HEK293 (cell line): Measurements from ENCODE around the gene CFAP53.

Experiments
- CTCF ChIA-PET: fragments of 350-600 bp; formaldehyde crosslinking; extraction: SDS; loops from one replicate; lab custom pipeline; 2021; ENCODE audit warnings: antibody characterized with exemption; lab: Yijun Ruan, JAX
- POLR2A ChIA-PET: fragments of 300-600 bp; formaldehyde crosslinking; extraction: SDS; loops from one replicate; lab custom pipeline; 2020; ENCODE audit warnings: antibody characterized with exemption, inconsistent platforms; lab: Yijun Ruan, JAX
- H3K27ac ChIP-seq: fragments of 200-500 bp; sonication (Bioruptor generic); 2 replicates; pipeline ENCODE4 v1.5.1; 2014; ENCODE audit warnings: low read depth, low read length, control low read depth, inconsistent platforms; ENCODE audit errors: extremely low read depth
- H3K36me3 ChIP-seq, 2 experiments: fragments of 200-500 bp in 1 of 2; sonication (Bioruptor generic) in 1 of 2; 1 replicate in 1 of 2; 2 replicates in 1 of 2; pipeline ENCODE4 v1.5.1; 2014 to 2017; ENCODE audit warnings: inconsistent platforms in 2 of 2, low read length in 2 of 2; ENCODE audit not compliant: control insufficient read depth in 2 of 2, insufficient read depth in 1 of 2
- H3K4me1 ChIP-seq: fragments of 200-500 bp; sonication (Bioruptor generic); 2 replicates; pipeline ENCODE4 v1.5.1; 2014; ENCODE audit warnings: mild to moderate bottlenecking, low read length, inconsistent platforms; ENCODE audit not compliant: control insufficient read depth, insufficient read depth
- H3K4me3 ChIP-seq: 2 replicates; pipeline ENCODE4 v1.5.1; 2011; ENCODE audit warnings: low read depth, mild to moderate bottlenecking, control low read depth, low read length, moderate library complexity
- H3K9me3 ChIP-seq: fragments of 200-500 bp; sonication (Bioruptor generic); 2 replicates; pipeline ENCODE4 v1.5.1; 2014; ENCODE audit warnings: low read depth, low read length, inconsistent platforms; ENCODE audit not compliant: control insufficient read depth, insufficient read depth
- GLI4 ChIP-seq: fragments of 450-650 bp; formaldehyde crosslinking; IDR thresholded peaks from 2 replicates; pipeline ENCODE4 v1.5.1; 2016; ENCODE audit warnings: missing biosample characterization, missing genetic modification characterization
- HOXA7 ChIP-seq: sonication (generic); formaldehyde crosslinking; IDR thresholded peaks from 2 replicates; pipeline ENCODE4 v1.8.1; 2022; ENCODE audit warnings: missing genetic modification reagents, borderline replicate concordance
- MEIS1 ChIP-seq: sonication (generic); formaldehyde crosslinking; IDR thresholded peaks from 2 replicates; pipeline ENCODE4 v1.8.1; 2022; ENCODE audit warnings: missing genetic modification reagents, mild to moderate bottlenecking, borderline replicate concordance
- OVOL3 ChIP-seq: fragments of 450-650 bp; formaldehyde crosslinking; IDR thresholded peaks from 2 replicates; pipeline ENCODE4 v1.5.1; 2016; ENCODE audit warnings: missing biosample characterization, missing genetic modification characterization
- PRDM6 ChIP-seq: fragments of 450-650 bp; formaldehyde crosslinking; IDR thresholded peaks from 2 replicates; pipeline ENCODE4 v1.5.1; 2017; ENCODE audit warnings: missing biosample characterization, missing genetic modification characterization
- ZBTB6 ChIP-seq: fragments of 450-650 bp; formaldehyde crosslinking; IDR thresholded peaks from 2 replicates; pipeline ENCODE4 v1.5.1; 2017; ENCODE audit warnings: missing biosample characterization, missing genetic modification characterization
- ZBTB7A ChIP-seq: fragments of 450-650 bp; formaldehyde crosslinking; IDR thresholded peaks from 2 replicates; pipeline ENCODE4 v1.5.1; 2016; ENCODE audit warnings: low read depth, missing biosample characterization, missing genetic modification characterization
- ZFP3 ChIP-seq: fragments of 450-650 bp; formaldehyde crosslinking; IDR thresholded peaks from 2 replicates; pipeline ENCODE4 v1.5.1; 2016; ENCODE audit warnings: low read depth, missing biosample characterization, missing genetic modification characterization
- ZFP69B ChIP-seq: fragments of 450-650 bp; formaldehyde crosslinking; IDR thresholded peaks from 2 replicates; pipeline ENCODE4 v1.5.1; 2016; ENCODE audit warnings: missing biosample characterization, missing genetic modification characterization
- ZNF121 ChIP-seq: fragments of 450-650 bp; formaldehyde crosslinking; IDR thresholded peaks from 2 replicates; pipeline ENCODE4 v1.5.1; 2016; ENCODE audit warnings: missing biosample characterization, missing genetic modification characterization
- ZNF138 ChIP-seq: fragments of 450-650 bp; formaldehyde crosslinking; IDR thresholded peaks from 2 replicates; pipeline ENCODE4 v1.5.1; 2016; ENCODE audit warnings: missing biosample characterization, missing genetic modification characterization, borderline replicate concordance
- ZNF146 ChIP-seq: fragments of 450-650 bp; formaldehyde crosslinking; IDR thresholded peaks from 2 replicates; pipeline ENCODE4 v1.5.1; 2016; ENCODE audit warnings: missing biosample characterization, missing genetic modification characterization
- ZNF184 ChIP-seq: fragments of 450-650 bp; IDR thresholded peaks from 2 replicates; pipeline ENCODE4 v1.5.1; 2018; ENCODE audit warnings: missing biosample characterization, mild to moderate bottlenecking, missing genetic modification characterization
- ZNF37A ChIP-seq: fragments of 450-650 bp; IDR thresholded peaks from 2 replicates; pipeline ENCODE4 v1.5.1; 2018; ENCODE audit warnings: missing biosample characterization, missing genetic modification characterization
- ZNF501 ChIP-seq: fragments of 450-650 bp; formaldehyde crosslinking; IDR thresholded peaks from 2 replicates; pipeline ENCODE4 v1.5.1; 2016; ENCODE audit warnings: missing biosample characterization, missing genetic modification characterization
- ZNF518A ChIP-seq: fragments of 450-650 bp; formaldehyde crosslinking; conservative IDR thresholded peaks from 2 replicates; pipeline ENCODE4 v1.5.1; 2016; ENCODE audit warnings: low read depth, missing biosample characterization, missing genetic modification characterization
- ZNF585B ChIP-seq: fragments of 450-650 bp; formaldehyde crosslinking; IDR thresholded peaks from 2 replicates; pipeline ENCODE4 v1.5.1; 2016; ENCODE audit warnings: missing biosample characterization, missing genetic modification characterization
- ZNF639 ChIP-seq: fragments of 450-650 bp; formaldehyde crosslinking; IDR thresholded peaks from 2 replicates; pipeline ENCODE4 v1.5.1; 2016; ENCODE audit warnings: missing biosample characterization, missing genetic modification characterization
- ZSCAN23 ChIP-seq: fragments of 450-650 bp; formaldehyde crosslinking; IDR thresholded peaks from 2 replicates; pipeline ENCODE4 v1.5.1; 2016; ENCODE audit warnings: missing biosample characterization, missing genetic modification characterization
- ZXDB ChIP-seq: fragments of 450-650 bp; formaldehyde crosslinking; IDR thresholded peaks from 2 replicates; pipeline ENCODE4 v1.5.1; 2016; ENCODE audit warnings: missing biosample characterization, missing genetic modification characterization
- TF ChIP-seq, protein P1 (sequence below): fragments of 450-650 bp; formaldehyde crosslinking; IDR thresholded peaks from 2 replicates; pipeline ENCODE4 v1.5.1; 2017; ENCODE audit warnings: missing biosample characterization, missing genetic modification characterization
- TF ChIP-seq, protein P2 (sequence below): fragments of 450-650 bp; formaldehyde crosslinking; IDR thresholded peaks from 2 replicates; pipeline ENCODE4 v1.5.1; 2016; ENCODE audit warnings: missing biosample characterization, missing genetic modification characterization

CFAP53 gene

GRCh38 chr18:50293039-50293438, 26.7 kb upstream of the CFAP53 start:
- TF ChIP-seq OVOL3 (tag by site-specific recombination) (no peak), ZNF138 (tag by site-specific recombination) (no peak), ZNF585B (no peak), HOXA7 (CRISPR knock-in tag) (no peak), ZXDB (tag by site-specific recombination) (no peak), ZFP69B (tag by site-specific recombination) (no peak), ZFP3 (tag by site-specific recombination) (no peak)
- TF ChIP-seq, protein P1, sequence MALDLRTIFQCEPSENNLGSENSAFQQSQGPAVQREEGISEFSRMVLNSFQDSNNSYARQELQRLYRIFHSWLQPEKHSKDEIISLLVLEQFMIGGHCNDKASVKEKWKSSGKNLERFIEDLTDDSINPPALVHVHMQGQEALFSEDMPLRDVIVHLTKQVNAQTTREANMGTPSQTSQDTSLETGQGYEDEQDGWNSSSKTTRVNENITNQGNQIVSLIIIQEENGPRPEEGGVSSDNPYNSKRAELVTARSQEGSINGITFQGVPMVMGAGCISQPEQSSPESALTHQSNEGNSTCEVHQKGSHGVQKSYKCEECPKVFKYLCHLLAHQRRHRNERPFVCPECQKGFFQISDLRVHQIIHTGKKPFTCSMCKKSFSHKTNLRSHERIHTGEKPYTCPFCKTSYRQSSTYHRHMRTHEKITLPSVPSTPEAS (tag by site-specific recombination), result no peak
- H3K4me3 ChIP-seq, result no peak overlapping the region
- ChIA-PET CTCF (interaction anchor here (0.7 kb wide), 1 partner anchor 64 kb away, joined by 3 read pairs; no protein-coding TSS in a partner anchor), POLR2A (no interaction called here)
- H3K36me3 ChIP-seq, result no peaks in the 10 kb centered on the region
- no peaks in the 10 kb centered on the region for H3K4me1 ChIP-seq
- no peaks in the 10 kb centered on the region for H3K9me3 ChIP-seq
- no peak overlapping the region for H3K27ac ChIP-seq

- H3K27ac ChIP-seq, result no peak overlapping the region
- CTCF ChIA-PET, result interaction anchor here (0.7 to 1.6 kb wide), 3 partner anchors 13 to 68 kb away, joined by 3 to 9 read pairs (median 3); no protein-coding TSS in a partner anchor
- POLR2A ChIA-PET, result interaction anchor here (1.5 kb wide), 1 partner anchor 23 kb away, joined by 3 read pairs; the partner anchor contains the start of gene CFAP53
- H3K4me3 ChIP-seq, result no peak overlapping the region
- peaks cover 0 to 19% of the 10 kb centered on the region in 2 experiments; a peak in 2 of 3 replicates for H3K36me3 ChIP-seq
- H3K9me3 ChIP-seq, result no peaks in the 10 kb centered on the region
- no peaks in the 10 kb centered on the region for H3K4me1 ChIP-seq
- no peak for TF ChIP-seq GLI4 (tag by site-specific recombination)
- TF ChIP-seq ZNF501 (tag by site-specific recombination), result no peak
- no peak for TF ChIP-seq ZNF146 (tag by site-specific recombination)
- TF ChIP-seq ZNF639, result no peak
- no peak for TF ChIP-seq ZNF121
- no peak for TF ChIP-seq ZNF37A (tag by site-specific recombination)
- TF ChIP-seq, protein P2, sequence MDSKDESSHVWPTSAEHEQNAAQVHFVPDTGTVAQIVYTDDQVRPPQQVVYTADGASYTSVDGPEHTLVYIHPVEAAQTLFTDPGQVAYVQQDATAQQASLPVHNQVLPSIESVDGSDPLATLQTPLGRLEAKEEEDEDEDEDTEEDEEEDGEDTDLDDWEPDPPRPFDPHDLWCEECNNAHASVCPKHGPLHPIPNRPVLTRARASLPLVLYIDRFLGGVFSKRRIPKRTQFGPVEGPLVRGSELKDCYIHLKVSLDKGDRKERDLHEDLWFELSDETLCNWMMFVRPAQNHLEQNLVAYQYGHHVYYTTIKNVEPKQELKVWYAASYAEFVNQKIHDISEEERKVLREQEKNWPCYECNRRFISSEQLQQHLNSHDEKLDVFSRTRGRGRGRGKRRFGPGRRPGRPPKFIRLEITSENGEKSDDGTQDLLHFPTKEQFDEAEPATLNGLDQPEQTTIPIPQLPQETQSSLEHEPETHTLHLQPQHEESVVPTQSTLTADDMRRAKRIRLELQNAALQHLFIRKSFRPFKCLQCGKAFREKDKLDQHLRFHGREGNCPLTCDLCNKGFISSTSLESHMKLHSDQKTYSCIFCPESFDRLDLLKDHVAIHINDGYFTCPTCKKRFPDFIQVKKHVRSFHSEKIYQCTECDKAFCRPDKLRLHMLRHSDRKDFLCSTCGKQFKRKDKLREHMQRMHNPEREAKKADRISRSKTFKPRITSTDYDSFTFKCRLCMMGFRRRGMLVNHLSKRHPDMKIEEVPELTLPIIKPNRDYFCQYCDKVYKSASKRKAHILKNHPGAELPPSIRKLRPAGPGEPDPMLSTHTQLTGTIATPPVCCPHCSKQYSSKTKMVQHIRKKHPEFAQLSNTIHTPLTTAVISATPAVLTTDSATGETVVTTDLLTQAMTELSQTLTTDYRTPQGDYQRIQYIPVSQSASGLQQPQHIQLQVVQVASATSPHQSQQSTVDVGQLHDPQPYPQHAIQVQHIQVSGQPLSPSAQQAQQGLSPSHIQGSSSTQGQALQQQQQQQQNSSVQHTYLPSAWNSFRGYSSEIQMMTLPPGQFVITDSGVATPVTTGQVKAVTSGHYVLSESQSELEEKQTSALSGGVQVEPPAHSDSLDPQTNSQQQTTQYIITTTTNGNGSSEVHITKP, result no peak
- no peak for TF ChIP-seq ZNF184 (tag by site-specific recombination)
- TF ChIP-seq ZBTB6 (tag by site-specific recombination), result no peak
- no peak for TF ChIP-seq ZSCAN23 (tag by site-specific recombination)
- TF ChIP-seq PRDM6 (tag by site-specific recombination), result no peak
- no peak for TF ChIP-seq ZNF518A (tag by site-specific recombination)
- no peak for TF ChIP-seq ZBTB7A
- no peak for TF ChIP-seq MEIS1 (CRISPR knock-in tag)
These were observed 22.8 kb upstream of the CFAP53 start for GRCh38 chr18:50289108-50289443.
